ENCODE measurements around the gene BCL2L14.

DNA sequence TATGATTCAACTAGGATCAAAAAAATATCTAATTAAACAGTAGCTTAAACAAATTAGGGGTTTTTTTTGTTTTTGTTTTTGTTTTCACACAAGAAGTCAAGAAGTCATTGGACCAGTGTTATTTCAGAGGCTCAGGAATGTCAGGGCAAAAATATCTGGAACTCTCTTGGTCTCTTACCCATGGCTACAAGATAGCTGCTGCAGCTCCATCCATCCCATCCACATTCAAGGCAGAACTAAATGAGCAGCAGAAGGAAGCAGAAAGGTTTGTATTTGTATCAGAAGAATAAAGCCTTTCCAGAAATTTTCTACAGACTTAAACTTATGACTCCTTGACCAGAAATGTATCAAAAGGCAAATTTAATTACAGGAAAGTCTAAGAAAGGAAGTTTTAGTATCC lies 33.8 kb upstream of the BCL2L14 start:
- TF ChIP-seq, protein P1, sequence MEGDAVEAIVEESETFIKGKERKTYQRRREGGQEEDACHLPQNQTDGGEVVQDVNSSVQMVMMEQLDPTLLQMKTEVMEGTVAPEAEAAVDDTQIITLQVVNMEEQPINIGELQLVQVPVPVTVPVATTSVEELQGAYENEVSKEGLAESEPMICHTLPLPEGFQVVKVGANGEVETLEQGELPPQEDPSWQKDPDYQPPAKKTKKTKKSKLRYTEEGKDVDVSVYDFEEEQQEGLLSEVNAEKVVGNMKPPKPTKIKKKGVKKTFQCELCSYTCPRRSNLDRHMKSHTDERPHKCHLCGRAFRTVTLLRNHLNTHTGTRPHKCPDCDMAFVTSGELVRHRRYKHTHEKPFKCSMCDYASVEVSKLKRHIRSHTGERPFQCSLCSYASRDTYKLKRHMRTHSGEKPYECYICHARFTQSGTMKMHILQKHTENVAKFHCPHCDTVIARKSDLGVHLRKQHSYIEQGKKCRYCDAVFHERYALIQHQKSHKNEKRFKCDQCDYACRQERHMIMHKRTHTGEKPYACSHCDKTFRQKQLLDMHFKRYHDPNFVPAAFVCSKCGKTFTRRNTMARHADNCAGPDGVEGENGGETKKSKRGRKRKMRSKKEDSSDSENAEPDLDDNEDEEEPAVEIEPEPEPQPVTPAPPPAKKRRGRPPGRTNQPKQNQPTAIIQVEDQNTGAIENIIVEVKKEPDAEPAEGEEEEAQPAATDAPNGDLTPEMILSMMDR (IDR thresholded peaks at IDR 0.05): no peak
- no peak for TF ChIP-seq POLR2A (IDR thresholded peaks at IDR 0.05)
- TF ChIP-seq EP300 (IDR thresholded peaks at IDR 0.05): no peak

Data from suprapubic skin (tissue), 3 donors.